ENCODE data around the gene RPL32. TPM values are rescaled to one million over a fixed set of nuclear protein-coding genes. Genes with fewer than 3 reads are reported as not detected.
A peak's percentile ranks its signal among the peaks of the same experiment; 100 is the strongest.
"Not testable (repeated sequence)": the region's sequence is repeated elsewhere in the genome, so short reads cannot be mapped to it uniquely, and the experiment has no call there.

RPL32 gene
- 1,417 TPM for total RNA-seq

DNA sequence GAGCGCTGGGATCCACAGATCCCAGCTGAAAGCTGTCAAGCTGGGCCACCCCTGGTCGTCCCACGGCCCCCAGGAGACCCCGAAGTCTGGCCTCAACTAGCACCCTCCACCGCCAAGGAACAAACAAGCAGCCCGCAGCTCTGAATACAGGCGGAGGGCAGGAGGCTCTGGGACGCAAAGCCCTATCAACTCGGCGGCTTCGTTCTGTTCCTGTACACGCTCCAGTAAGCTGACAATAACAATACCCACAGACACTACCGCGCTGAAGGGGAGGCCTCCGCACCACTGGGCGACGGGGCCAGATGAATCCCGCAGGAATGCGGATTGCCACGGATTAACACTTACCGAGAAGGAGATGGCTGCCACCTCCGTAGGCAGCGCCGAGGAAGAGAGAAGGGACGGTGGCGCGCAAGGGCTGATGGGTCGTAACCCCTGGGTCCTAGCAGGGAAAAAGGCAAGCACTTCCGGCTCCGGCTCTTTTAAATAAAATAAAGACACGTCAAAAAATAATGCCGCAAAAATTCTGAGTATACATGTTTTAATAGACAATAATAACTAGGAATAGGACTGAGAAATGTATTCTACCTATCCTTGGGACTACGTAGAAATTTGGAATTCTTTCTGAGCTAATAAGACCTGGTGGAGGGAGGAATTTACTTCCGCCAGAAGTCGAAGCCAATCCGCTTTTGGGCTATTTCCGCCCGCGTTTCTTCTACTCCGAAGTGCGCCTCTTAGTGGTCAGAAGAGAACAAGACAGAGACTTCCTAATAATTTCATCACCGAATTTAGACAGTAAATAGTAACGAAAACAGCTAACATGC, at the start of gene RPL32:
Gene RPL32, minus strand, starts transcription at position 417 of the 821 bp plus-strand sequence. CDS start 1,328 bp downstream, outside the sequence.
- intact Hi-C loops (cut with DNase I), result no loop called here

DNA sequence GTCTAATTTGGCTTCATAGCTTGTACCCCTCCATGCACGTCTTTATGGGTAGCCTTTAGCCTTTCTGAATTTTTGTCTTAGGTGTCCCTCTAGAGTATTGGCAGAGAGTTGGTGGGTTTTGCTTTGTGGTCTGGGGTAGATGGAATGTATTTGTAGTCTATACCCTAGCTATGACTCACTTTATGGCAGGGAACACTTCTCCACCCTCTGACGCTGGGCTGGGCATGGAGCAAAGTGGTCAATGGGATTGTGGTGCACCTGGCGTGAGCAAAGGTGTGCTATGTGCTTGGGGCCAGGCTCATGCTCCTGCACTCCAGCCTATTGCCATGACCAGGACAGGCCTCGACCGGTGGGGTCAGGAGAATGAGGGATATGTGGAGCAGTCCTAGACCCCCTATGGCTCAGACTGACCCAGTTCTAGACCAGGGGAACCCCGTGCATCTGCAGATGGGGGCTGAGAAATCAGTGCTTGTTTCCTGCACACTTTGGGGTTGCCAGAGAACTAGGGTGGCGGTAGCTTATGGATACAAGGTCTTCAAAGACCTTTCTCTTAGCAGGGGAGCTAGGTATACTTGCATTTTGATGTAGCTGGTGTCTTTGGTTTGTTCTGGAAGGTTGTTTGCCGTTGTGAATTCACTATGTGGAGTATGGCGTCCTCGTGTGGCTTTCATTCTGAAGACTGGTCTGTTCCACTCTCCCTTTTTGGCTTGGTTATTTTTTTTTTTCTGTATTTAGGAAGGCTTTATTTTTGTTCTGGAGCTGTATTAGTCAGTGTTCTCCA, 49.4 kb upstream of the RPL32 start:
- no peak for DNase-seq (ENCODE audit: low spot score)
- intact Hi-C loops (cut with DNase I), result no loop called here
- no peak for ATAC-seq

More for the DNA sequence above, at the start of gene RPL32:
- peak; percentile 98 for ATAC-seq
- peak; percentile 92 for DNase-seq (ENCODE audit: low spot score)

GRCh38 chr3:12886736-12887135, 45.4 kb upstream of the RPL32 start:
- DNase-seq (ENCODE audit: low spot score) (no peak), ATAC-seq (peak; percentile 20)
- intact Hi-C loops (cut with DNase I), result no loop called here

DNA sequence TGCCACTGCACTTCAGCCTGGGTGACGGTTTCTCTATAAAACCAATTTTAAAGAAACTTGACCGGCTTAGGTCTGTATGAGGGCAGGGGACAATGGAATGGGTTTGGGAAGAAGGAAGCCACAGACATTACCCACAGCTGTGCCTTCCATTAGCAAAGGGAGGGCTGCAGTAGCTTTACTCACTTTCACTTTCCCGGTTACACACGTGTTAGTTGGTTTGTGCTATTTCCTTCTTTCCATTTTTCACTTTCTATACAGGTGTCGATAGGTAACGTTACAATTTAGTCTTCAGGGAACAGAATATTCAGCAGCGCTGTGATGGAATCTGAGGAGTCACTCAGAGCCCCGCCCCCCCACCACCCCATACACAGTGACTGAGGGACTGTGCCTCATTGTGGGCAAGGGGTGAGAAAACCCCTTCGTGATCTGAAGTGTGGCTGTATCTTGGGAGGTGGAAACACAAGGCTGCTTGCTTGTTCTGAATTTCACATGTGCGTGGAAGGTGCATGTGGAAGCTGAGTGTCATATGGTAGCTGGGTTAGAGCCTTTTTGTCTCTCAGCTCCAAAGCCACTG, 44.8 kb upstream of the RPL32 start:
- ATAC-seq (no peak), DNase-seq (ENCODE audit: low spot score) (no peak)
- intact Hi-C loops (cut with DNase I), result no loop called here

GRCh38 chr3:12885583-12885930, 44.2 kb upstream of the RPL32 start:
- ATAC-seq (no peak), DNase-seq (ENCODE audit: low spot score) (no peak)
- intact Hi-C loops (cut with DNase I), result no loop called here

DNA sequence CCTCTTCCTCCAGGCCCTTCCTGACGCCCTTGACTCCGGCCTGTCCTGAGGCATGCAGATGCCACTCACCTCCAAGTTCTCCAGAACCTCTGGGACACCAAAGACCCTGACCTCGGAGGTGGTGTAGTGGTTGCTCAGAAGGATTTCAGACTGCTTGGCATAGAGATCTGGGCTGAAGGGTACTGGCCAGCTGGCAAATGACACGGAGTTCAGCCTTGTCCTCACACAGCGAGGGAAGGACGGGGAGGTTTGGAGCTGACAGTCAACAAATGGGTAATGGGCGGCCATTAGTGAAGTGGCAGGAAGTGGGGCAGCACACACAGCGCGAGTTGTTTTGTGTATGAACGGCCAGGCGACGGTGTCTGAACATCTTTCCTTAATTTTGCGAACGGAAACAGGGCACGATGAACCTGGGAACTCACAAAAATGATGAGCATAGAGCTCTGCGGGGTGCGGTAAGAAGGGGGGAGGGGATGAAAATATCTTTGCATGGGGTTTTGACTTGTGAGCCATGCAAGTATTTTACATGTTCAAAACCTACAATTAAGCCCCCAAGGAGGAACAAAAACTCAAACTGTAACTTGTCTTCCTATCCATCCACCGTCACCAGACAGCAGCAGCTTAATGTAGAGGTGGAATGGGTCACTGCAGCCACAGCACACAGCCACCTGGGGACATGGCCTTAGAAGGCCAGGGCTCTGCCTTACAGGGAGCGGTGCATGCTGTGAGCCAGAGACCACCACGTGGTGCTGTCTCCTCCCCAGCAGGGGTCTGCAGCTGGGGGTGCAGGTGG, 43.6 kb upstream of the RPL32 start:
- intact Hi-C loops (cut with DNase I), result no loop called here
- DNase-seq (ENCODE audit: low spot score) (no peak), ATAC-seq (no peak)

DNA sequence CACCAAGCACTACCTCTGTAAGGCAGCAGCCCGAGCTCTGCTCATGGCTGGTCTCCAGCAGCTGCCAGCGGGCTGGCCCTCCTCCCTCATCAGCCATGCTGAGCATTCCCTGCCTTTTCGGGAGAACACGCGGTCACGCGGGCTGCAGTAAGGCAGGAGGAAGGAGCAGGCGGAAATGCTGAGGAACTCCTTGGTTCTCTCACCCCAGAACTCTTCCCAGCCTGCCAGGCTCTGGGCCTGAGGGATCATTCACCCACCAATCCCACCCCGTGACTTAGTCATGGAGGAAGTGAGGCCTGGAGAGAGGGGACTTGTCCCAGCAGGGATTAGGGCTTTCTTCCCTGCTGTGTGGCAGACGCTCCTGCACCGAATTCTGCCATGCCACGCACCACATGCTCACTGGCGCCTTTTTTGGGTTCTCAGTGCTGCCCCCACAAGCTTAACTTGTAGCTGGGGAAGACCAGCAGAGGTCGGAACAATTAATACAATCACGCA, 42.9 kb upstream of the RPL32 start:
- DNase-seq (ENCODE audit: low spot score), result no peak
- ATAC-seq, result peak; percentile 50
- intact Hi-C loops (cut with DNase I), result no loop called here

- intact Hi-C loops (cut with DNase I), result no loop called here
- DNase-seq (ENCODE audit: low spot score) (no peak), ATAC-seq (no peak)
Observed at GRCh38 chr3:12882336-12883310, 41.3 kb upstream of the RPL32 start.

DNA sequence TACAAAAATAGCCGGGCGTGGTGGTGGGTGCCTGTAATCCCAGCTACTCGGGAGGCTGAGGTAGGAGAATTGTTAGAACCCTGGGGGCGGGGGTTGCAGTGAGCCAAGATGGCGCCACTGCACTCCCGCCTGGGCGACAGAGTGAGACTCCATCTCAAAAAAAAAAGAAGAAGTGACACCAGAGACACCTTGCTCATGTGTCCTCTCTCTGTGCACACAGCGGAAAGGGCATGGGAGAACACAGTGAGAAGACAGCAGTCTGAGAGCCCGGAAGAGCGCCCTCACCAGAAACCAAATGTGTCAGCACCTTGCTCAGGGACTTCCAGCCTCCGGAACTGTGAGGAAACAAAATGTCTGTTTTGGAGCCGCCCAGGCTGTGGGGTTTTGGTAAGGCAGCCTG, 40.5 kb upstream of the RPL32 start:
- ATAC-seq; DNase-seq (ENCODE audit: low spot score); intact Hi-C loops (cut with DNase I): not testable (repeated sequence)

DNA sequence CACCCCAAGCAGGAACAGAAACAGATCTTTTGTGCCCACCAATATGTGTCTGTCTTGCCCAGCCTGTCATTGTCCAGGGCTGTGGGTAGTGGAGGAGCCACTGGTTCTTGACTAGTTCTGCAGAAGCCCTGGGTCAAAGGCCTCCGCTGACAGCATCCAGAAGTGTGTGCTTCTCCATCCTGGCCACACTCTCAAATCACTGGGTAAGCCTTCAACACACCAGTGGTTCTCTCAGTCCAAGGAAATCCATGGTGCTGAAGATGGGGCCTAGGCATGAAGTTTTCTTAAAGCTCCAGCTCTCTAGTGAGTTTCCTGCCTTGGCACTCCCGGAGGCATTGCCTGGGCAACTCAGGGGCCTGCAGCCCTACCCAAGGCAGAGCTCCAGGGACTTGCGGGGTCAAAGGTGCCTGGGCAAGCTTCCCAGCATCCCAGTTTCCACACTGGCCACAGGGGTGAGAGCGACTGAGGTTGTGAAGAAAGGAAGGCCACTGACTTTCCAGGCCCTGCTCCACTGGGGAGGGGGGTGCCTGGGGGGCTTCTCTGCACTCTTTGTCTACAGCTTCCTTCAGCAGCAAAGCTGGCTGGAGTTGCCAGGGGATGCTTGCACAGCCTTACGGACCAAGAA, 37.9 kb upstream of the RPL32 start:
- ATAC-seq, result no peak
- intact Hi-C loops (cut with DNase I), result no loop called here
- DNase-seq (ENCODE audit: low spot score), result no peak

DNA sequence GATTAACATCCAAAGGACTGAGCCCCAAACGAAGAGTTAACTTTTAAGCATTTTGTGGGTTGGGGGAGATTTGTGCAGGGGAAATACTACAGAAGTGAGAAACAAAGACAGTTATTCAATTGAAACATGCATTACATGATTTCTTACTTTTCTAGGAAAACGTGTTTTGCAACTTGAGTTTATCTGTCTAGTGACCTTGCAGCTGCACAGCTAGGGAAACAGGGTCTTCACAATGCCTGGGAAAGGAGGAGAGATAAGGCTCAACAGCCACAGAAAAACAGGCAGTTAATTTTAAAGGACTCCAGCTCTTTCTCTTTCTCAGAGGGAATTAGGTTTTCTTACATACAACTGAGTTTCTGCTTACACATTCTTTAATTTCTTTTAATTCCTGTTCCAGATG, 37.4 kb upstream of the RPL32 start:
- ATAC-seq; intact Hi-C loops (cut with DNase I); DNase-seq (ENCODE audit: low spot score): not testable (repeated sequence)

DNA sequence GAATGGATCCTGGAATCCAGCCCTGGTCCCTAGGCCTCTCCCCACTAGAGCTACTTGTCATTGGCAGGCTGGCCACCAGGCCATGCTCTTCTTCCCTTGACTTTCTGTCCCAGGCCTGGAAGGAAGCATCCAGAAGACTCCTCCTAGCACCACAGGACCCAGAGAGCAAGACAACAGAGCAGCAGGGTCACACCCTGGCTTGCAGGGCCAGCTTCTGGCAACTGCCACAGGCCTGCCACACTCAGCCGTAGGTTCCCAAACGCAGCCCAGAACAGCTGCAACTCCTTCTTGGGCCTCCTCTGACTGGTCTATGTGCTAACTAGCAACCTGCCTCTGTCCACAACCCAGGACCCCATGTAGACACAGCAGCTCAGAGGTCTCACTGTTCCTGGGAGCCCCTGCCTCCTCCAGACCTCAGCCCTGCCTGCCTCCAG, 36.8 kb upstream of the RPL32 start:
- intact Hi-C loops (cut with DNase I), result no loop called here
- no peak for ATAC-seq
- DNase-seq (ENCODE audit: low spot score), result no peak

DNA sequence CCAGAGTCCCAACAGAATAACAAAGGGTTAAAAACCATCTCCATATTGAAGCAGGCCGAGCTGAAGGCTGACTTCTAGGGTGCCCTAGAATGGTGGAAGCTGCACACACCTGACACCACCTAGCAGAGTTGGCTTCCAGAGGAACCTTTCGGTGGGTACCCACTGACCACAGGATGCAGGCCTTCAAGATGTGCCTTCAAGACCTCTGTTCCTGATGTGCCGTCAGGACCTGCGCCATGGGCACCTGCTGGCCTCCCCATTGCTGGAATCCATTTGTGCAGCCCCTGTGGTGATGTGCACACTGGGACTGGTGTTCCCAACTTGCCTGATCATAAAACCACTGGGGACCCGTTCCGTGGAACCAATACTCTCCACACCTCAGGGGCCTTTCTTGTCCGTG, 35.7 kb upstream of the RPL32 start:
- intact Hi-C loops (cut with DNase I), result no loop called here
- ATAC-seq, result no peak

DNA sequence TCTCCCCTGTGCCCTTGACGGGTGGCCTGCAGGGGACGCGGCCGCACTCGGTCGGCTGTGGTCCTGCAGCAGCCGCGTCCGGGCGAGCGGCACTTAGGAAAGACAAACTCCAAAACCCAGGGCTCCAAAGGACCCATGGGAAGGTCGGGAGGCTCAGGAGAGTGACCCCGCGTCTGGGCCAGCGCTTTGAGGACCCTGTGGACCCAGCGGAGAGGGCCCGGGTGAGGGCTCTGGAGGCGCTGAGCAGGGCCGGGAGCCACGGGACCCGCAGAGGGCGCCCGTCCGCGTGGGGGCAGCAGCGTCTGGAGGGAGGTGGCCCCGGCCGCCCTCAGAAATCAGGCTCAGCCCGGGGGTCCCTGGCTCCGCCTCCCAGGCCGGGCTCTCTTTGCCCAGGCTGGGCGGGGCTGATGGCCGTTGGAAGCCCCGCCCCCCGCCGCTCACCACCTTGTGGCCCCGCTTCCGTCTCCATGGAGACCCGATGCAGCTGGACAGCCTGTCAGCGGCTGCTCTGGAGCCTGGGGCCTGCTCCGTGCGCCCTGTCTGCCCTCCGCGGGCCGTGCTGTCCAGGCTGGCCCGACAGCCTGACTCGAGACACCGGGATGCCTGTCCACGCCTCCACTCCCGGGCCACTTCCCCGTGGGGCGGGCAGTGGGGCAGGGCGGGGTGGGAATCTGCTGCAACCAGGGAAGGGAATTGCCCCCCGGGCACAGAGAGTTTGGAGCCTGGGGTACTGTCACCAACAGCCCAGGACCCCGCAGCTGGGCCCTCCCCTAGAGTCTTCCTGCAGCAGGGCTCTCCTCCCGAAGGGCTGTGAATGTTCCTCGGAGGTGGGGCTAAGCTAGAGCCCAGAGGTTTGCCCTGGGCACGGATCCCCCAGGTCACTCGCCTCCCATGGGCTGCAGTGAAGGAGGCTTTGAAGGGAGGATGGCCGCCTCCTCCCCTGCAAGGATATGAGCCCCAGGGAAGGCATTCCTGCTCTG, 34.8 kb upstream of the RPL32 start:
- intact Hi-C loops (cut with DNase I), result no loop called here
- ATAC-seq, result peak; percentile 82
- DNase-seq (ENCODE audit: low spot score), result no peak

More for the DNA sequence above, 35.7 kb upstream of the RPL32 start:
- no peak for DNase-seq (ENCODE audit: low spot score)

- intact Hi-C loops (cut with DNase I), result no loop called here
- no peak for ATAC-seq
- DNase-seq (ENCODE audit: low spot score), result no peak
Observed at GRCh38 chr3:12871404-12871983, 30.1 kb upstream of the RPL32 start.

DNA sequence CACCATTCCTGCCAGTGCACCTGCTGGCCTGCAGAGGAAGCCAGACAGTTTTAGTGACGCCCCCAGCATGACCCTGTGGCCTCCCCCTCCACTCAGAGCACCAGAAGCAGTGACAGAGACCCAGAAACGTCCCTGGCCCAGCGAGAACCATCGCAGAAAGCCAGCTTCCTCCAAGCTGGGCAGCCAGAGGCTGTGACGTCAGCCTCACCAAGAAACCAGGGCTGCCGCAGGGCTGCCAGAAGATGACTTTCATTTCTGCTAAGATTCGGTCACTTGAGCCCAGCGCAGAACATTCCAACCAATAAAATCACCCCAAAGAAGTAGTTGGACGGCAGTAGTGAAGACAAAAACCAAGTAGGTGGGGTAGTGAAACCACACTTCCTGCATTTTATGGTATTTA, 29.6 kb upstream of the RPL32 start:
- DNase-seq (ENCODE audit: low spot score) (no peak), ATAC-seq (peak; percentile 20)
- intact Hi-C loops (cut with DNase I), result no loop called here

Data from sciatic nerve (tissue), 2 donors.